ENCODE measurements around the gene EDC3.

- TF ChIP-seq CTCF (IDR thresholded peaks at IDR 0.05) (no peak), POLR2A (IDR thresholded peaks at IDR 0.05) (no peak)
These were observed 111.0 kb downstream of the EDC3 start for GRCh38 chr15:74584779-74585178.
